ENCODE results near the gene FBXW10B. TPM values are rescaled to one million over a fixed set of nuclear protein-coding genes. Genes with fewer than 3 reads are reported as not detected.
"Not testable (repeated sequence)": the region's sequence is repeated elsewhere in the genome, so short reads cannot be mapped to it uniquely, and the experiment has no call there.

FBXW10B gene
- total and polyA plus RNA-seq, 10 donors, result 0.28 to 1.4 (median 0.66) TPM

DNA sequence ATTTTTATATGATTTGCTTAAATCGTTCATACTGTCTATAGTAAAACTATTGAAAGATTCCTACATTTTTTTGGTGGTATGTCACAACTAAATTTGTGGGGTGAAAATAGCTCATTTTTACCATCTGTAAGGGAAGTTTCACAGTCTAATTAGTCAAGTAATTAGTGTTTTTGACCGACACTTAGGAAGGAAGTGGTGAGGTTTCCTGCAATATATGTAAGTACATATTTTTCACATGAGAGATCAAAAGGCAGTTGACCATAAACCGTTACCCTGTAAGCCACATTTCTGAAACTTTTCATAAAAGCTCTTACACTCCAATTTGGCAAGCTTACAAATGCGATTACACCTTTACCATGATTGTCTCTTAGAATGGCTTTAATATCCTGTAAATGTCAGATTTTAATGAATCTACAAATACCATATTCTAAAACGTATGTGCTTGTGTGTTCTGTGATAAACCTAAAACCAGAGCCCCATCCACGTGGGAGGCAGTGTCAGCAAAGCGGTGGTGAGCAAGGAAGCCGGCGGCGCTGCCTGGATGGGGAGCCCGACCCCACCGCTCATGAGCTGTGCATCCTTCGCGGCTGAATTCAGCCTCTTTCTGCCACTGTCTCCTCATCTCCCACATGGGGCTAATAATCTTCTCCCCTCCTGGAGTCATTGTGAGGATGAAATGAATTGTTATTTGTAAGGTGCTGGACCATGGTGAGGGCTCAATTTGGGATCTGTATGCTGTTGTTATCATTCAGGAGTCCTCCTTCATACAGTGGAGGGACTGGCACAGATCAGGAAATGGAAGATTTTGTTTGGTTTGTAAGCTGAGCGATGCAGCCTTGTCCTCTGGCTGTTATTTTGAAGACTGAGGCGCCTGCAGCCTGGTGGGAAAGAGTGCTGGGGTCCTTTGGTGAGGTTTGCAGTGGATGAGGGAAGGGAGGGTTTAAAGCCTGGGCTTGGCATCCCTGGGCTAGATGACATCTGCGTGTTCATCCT lies 29.7 kb downstream of the FBXW10B start:
- H3K36me3 ChIP-seq; H3K9me3 ChIP-seq; intact Hi-C loops (cut with DNase I; ENCODE audit: low total_unique reads); DNase-seq: not testable (repeated sequence)
- H3K27me3 ChIP-seq (replicated peaks in 1 of 7), result peaks cover 0 to 42% (median 0%) of the 10 kb centered on the region in 7 donors
- H3K27ac ChIP-seq, result peak overlapping the region in 3 of 8 donors; percentile 42 to 59 (median 46)
- WGBS, 5 donors, result 5 to 43% (median 24%) methylated on average over 12 to 14 of the region's 17 CpGs
- peaks cover 0 to 18% (median 0%) of the 10 kb centered on the region in 6 donors for H3K4me1 ChIP-seq
- H3K4me3 ChIP-seq, result peak overlapping the region in 1 of 8 donors; percentile 34
- TF ChIP-seq POLR2AphosphoS5 (IDR thresholded peaks at IDR 0.05), result peak in 1 of 3 donors; percentile 25

DNA sequence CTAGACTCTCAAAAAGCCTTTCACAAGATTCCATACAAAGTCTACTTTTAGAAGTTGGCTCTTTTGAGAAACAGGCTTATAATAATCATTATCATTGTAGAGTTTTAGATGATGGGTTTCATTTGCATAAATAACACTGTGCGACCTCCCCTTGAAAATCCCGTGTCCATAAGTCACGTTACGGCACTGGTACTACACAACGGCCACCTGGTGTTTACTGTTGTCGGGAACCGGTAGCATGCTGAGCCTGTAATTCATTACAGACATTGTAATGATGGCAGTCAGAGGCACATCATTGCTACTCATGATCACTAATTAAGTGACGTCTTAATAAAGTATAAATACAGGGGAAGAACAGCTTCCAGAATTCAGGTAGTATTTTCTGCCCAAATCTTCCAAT lies 31.5 kb downstream of the FBXW10B start:
- DNase-seq; intact Hi-C loops (cut with DNase I; ENCODE audit: low total_unique reads); H3K9me3 ChIP-seq; H3K27ac ChIP-seq; H3K36me3 ChIP-seq; H3K4me3 ChIP-seq: not testable (repeated sequence)
- H3K27me3 ChIP-seq (replicated peaks in 1 of 7), result peaks cover 0 to 31% (median 0%) of the 10 kb centered on the region in 7 donors
- WGBS, 5 donors, result 75 to 87% (median 78%) methylated on average over 8 of the region's 8 CpGs
- H3K4me1 ChIP-seq, result peaks cover 0 to 18% (median 0%) of the 10 kb centered on the region in 6 donors

DNA sequence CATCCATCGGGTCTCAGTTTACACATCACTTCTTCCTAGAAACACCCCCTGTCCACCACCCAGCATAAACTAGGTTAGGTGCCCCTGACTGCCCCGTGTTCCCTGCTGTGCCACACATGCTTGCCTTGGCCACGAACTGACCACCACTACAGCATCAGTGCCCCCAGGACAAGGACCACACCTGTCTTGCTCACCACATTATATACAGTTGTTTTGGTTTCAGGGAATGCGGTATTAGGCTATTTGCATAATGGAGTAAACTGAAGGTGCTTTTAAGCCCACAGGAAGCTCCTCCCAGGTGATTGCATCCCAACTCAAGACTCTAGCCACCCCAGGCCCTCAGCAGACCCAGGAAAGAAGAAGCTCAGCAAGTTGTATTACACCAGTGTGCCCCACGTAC lies 36.2 kb downstream of the FBXW10B start:
- H3K9me3 ChIP-seq; H3K4me3 ChIP-seq; H3K36me3 ChIP-seq; H3K4me1 ChIP-seq; intact Hi-C loops (cut with DNase I; ENCODE audit: low total_unique reads); H3K27ac ChIP-seq; DNase-seq: not testable (repeated sequence)
- 59 to 88% (median 81%) methylated on average over 1 to 3 of the region's 5 CpGs for WGBS, 5 donors
- peaks cover 0 to 10% (median 0%) of the 10 kb centered on the region in 7 donors for H3K27me3 ChIP-seq (replicated peaks in 1 of 7)

DNA sequence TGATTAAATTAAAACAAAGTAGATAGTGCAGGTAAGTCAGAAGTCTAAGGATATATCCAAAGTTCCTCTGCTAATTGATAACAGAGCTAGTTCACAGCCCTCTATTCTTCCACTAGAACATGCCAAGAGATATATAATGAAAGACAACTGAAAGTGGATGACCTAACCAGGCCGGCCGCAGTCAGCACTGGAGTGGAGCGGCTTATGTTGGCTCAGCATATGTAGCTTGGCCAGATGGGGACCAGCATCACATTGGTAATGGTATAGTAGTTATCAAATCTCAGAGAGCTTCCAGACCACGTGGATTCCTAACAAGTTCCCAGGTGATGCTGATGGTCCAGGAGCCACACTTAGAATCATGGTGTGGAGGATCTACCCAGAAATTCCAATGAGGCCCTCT lies 38.0 kb downstream of the FBXW10B start:
- DNase-seq; H3K9me3 ChIP-seq; H3K27me3 ChIP-seq (replicated peaks in 1 of 7); H3K4me3 ChIP-seq; H3K27ac ChIP-seq; intact Hi-C loops (cut with DNase I; ENCODE audit: low total_unique reads); H3K36me3 ChIP-seq; H3K4me1 ChIP-seq: not testable (repeated sequence)
- 83 to 100% (median 97%) methylated on average over 2 to 4 of the region's 4 CpGs for WGBS, 5 donors

DNA sequence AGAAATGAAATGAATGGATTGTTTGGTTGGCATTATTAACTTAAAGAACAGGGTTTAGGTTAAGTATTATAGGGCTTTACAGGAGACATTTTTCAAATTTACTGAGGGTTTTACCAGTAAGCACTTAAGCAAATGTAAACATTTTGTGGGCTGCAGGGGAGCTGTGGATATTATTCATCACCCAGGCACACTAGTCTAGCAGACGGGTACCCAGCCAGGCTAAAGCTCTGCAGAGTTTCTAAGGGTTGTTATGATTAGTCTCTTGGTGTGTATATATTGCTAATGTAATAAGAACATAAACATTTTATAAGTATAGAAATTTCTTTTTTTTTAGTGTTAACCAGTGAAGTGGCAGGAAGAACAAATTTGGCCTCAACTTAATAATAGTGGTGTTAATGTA lies 42.7 kb downstream of the FBXW10B start:
- H3K4me1 ChIP-seq; DNase-seq; H3K27ac ChIP-seq; intact Hi-C loops (cut with DNase I; ENCODE audit: low total_unique reads); H3K27me3 ChIP-seq (replicated peaks in 1 of 7); H3K9me3 ChIP-seq; H3K36me3 ChIP-seq; H3K4me3 ChIP-seq: not testable (repeated sequence)
- WGBS, 5 donors, result no CpG with 5 or more reads among the region's 1 CpG

DNA sequence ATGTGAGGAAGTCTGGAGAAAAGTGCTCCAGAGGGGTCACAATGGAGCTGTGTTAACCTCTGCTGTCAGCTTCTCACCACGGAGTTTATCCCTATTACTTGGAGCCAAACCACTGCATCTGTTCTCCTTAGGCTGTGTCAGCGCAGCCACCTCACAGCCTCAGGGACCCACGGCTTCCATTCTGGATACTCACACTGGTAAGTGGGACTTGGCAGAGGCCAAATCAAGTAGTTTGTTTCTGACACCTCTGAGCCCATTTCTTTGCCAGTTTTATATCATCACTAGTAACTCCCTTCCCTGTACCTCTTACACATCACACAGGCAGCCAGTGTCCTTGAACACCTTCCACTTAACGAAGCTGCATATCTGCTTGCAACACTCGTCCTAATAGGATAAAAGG lies 44.8 kb downstream of the FBXW10B start:
- H3K9me3 ChIP-seq; H3K4me3 ChIP-seq; intact Hi-C loops (cut with DNase I; ENCODE audit: low total_unique reads); DNase-seq; H3K4me1 ChIP-seq; H3K27ac ChIP-seq; H3K36me3 ChIP-seq; H3K27me3 ChIP-seq (replicated peaks in 1 of 7): not testable (repeated sequence)
- WGBS, 5 donors, result 82 to 100% (median 92%) methylated on average over 2 to 3 of the region's 5 CpGs

DNA sequence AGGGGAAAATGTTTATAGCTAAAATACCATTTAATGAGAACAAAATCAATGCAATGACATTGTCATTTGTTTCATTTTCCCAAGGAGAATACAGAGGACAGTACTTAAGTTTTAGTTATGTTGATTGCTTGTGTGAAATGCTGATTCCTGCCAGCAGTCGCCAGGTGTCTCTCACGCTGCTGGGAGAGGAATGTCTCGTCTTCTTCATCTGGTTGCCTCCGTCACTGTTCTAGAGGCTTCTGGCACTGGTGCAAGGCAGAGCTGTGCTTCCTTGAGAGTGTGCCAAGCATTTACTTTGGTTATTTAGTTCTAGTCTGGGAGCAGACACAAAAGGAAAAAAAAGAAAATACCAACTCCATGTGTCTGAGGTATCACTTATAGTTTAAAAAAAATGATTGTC lies 45.6 kb downstream of the FBXW10B start:
- H3K4me1 ChIP-seq; H3K27me3 ChIP-seq (replicated peaks in 1 of 7); intact Hi-C loops (cut with DNase I; ENCODE audit: low total_unique reads); DNase-seq; H3K27ac ChIP-seq; H3K9me3 ChIP-seq; H3K36me3 ChIP-seq; H3K4me3 ChIP-seq: not testable (repeated sequence)
- WGBS, 5 donors, result 64 to 78% (median 77%) methylated on average over 2 to 4 of the region's 4 CpGs

Small RNAs within 50 kb of the gene (small RNA-seq; reads per million reads assigned to genes)
- 0 reads per million in 4 donors for gene AC005838.1
- gene RF00090, result 0 reads per million in 4 donors

Other genes starting within 250 kb of the FBXW10B start
- 10 to 100 TPM in 6 of 7 donors, 1 to 10 TPM in 1; 9.3 to 18.7 (median 14.2) TPM for gene CDRT4, start 152.1 kb downstream of the FBXW10B start, total RNA-seq
- gene CDRT4, start 152.1 kb downstream of the FBXW10B start, polyA plus RNA-seq, result 10 to 100 TPM in 1 of 3 donors, 1 to 10 TPM in 2; 4.5 to 14.2 (median 9.3) TPM
- 10 to 100 TPM; 20.4 to 60.5 (median 27.1) TPM for gene TVP23C, start 56.2 kb downstream of the FBXW10B start, total RNA-seq
- 1 to 10 TPM; 1.5 to 3.7 (median 2.7) TPM for gene TVP23C, start 56.2 kb downstream of the FBXW10B start, polyA plus RNA-seq
- 10 to 100 TPM in 3 of 7 donors, 1 to 10 TPM in 4; 7.7 to 17.2 (median 10.0) TPM for gene TRIM16, start 64.6 kb upstream of the FBXW10B start, total RNA-seq
- 1 to 10 TPM; 4.6 to 6.5 (median 5.3) TPM for gene TRIM16, start 64.6 kb upstream of the FBXW10B start, polyA plus RNA-seq
- gene ZNF286A, start 80.0 kb upstream of the FBXW10B start, total RNA-seq, result 10 to 100 TPM; 13.1 to 24.9 (median 19.0) TPM
- gene ZNF286A, start 80.0 kb upstream of the FBXW10B start, polyA plus RNA-seq, result 1 to 10 TPM; 4.0 to 6.0 (median 4.5) TPM
- under 1 TPM in 2 of 7 donors, not detected in 5; 0.32 to 0.47 TPM for gene TBC1D26, start 112.6 kb upstream of the FBXW10B start, total RNA-seq
- under 1 TPM; 0.05 to 0.29 (median 0.17) TPM for gene TBC1D26, start 112.6 kb upstream of the FBXW10B start, polyA plus RNA-seq